Suprapubic skin (tissue), 4 donors: ENCODE measurements around the gene AOC2. TPM values are rescaled to one million over a fixed set of nuclear protein-coding genes. Genes with fewer than 3 reads are reported as not detected.
A peak's percentile ranks its signal among the peaks of the same experiment; 100 is the strongest.

ENCODE experiments used
- DNase-seq, 2 donors: peaks; one replicate each; pipeline ENCODE4 v3.0.0-alpha.2; 2019; ENCODE audit warnings: low spot score in 2 of 2
- H3K27ac ChIP-seq: fragments of 200-600 bp; sonication (generic); one replicate; pipeline ENCODE4 v1.5.1; 2019
- H3K27me3 ChIP-seq: fragments of 200-600 bp; sonication (generic); one replicate; pipeline ENCODE4 v1.5.1; 2019
- H3K36me3 ChIP-seq: fragments of 200-600 bp; sonication (generic); one replicate; pipeline ENCODE4 v1.5.1; 2019
- H3K4me1 ChIP-seq: fragments of 200-600 bp; sonication (generic); one replicate; pipeline ENCODE4 v1.5.1; 2019
- H3K4me3 ChIP-seq: fragments of 200-600 bp; sonication (generic); one replicate; pipeline ENCODE4 v1.5.1; 2019; ENCODE audit warnings: mild to moderate bottlenecking
- H3K9me3 ChIP-seq: fragments of 200-600 bp; sonication (generic); one replicate; pipeline ENCODE4 v1.5.1; 2019
- EP300 ChIP-seq: sonication (generic); formaldehyde crosslinking; IDR thresholded peaks from one replicate; pipeline ENCODE4 v1.6.1; 2017; ENCODE audit warnings: antibody characterized with exemption
- POLR2A ChIP-seq, 2 donors: fragments of 450-650 bp; IDR thresholded peaks; one replicate each; pipeline ENCODE4 v1.6.1; 2017; ENCODE audit warnings: antibody characterized with exemption in 2 of 2, mild to moderate bottlenecking in 2 of 2, moderate library complexity in 2 of 2
- POLR2AphosphoS5 ChIP-seq, 3 donors: sonication (generic); formaldehyde crosslinking; IDR thresholded peaks; one replicate each; pipeline ENCODE4 v1.6.1; 2017; ENCODE audit warnings: antibody characterized with exemption in 3 of 3
- WGBS: methylation state at CpG from one replicate; pipeline ENCODE4 v1.1.5; 2018; 5-methylcytosine and 5-hydroxymethylcytosine counted together
- total RNA-seq, 4 donors: library from RNA; depleted of rRNA; stranded (reverse); fragments of >200 nt; gene quantifications; one replicate each; pipeline ENCODE4 v1.1.0, GENCODE V29; 2016
- TF ChIP-seq, protein P1 (sequence below), 2 donors: fragments of 200-600 bp in 1 of 2; fragments of 450-650 bp in 1 of 2; sonication (generic) in 1 of 2; IDR thresholded peaks; one replicate each; pipeline ENCODE4 v1.5.1; 2016 to 2019; ENCODE audit warnings: antibody characterized with exemption in 2 of 2, mild to moderate bottlenecking in 1 of 2, moderate library complexity in 1 of 2

Gene AOC2
- total RNA-seq, 4 donors from 2014 or later, result 0.64 to 5.5 (median 2.1) TPM

DNA sequence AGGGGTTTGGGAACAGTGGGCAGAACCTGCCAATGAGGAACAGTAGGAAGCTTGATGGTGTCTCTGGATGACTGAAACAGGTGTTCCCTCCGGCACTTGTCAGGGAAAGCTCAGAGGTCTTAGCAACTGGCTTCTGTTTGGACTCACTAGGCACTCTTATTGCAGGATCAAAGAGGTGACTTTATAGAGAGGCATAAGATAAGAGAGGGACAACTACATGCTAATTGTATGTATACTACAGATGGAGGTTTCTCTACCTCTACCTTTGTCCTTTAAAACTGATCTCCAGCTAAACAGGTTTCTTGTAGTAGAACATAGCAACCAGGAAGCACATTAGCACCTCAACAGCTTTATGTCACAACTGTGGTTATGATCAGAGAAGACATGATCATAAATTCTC, 38.1 kb upstream of the AOC2 start:
- no peak for DNase-seq
- 100% methylated on average over 1 of the region's 1 CpG for WGBS
- Histone ChIP-seq H3K36me3 (peaks cover 14% of the 10 kb centered on the region), H3K27me3 (no peaks in the 10 kb centered on the region), H3K4me1 (no peaks in the 10 kb centered on the region), H3K9me3 (no peaks in the 10 kb centered on the region), H3K27ac (no peak overlapping the region), H3K4me3 (no peak overlapping the region)
- TF ChIP-seq, protein P1, sequence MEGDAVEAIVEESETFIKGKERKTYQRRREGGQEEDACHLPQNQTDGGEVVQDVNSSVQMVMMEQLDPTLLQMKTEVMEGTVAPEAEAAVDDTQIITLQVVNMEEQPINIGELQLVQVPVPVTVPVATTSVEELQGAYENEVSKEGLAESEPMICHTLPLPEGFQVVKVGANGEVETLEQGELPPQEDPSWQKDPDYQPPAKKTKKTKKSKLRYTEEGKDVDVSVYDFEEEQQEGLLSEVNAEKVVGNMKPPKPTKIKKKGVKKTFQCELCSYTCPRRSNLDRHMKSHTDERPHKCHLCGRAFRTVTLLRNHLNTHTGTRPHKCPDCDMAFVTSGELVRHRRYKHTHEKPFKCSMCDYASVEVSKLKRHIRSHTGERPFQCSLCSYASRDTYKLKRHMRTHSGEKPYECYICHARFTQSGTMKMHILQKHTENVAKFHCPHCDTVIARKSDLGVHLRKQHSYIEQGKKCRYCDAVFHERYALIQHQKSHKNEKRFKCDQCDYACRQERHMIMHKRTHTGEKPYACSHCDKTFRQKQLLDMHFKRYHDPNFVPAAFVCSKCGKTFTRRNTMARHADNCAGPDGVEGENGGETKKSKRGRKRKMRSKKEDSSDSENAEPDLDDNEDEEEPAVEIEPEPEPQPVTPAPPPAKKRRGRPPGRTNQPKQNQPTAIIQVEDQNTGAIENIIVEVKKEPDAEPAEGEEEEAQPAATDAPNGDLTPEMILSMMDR (IDR thresholded peaks at IDR 0.05), result no peak
- TF ChIP-seq EP300 (no peak), POLR2AphosphoS5 (IDR thresholded peaks at IDR 0.05) (no peak), POLR2A (IDR thresholded peaks at IDR 0.05) (no peak)

DNA sequence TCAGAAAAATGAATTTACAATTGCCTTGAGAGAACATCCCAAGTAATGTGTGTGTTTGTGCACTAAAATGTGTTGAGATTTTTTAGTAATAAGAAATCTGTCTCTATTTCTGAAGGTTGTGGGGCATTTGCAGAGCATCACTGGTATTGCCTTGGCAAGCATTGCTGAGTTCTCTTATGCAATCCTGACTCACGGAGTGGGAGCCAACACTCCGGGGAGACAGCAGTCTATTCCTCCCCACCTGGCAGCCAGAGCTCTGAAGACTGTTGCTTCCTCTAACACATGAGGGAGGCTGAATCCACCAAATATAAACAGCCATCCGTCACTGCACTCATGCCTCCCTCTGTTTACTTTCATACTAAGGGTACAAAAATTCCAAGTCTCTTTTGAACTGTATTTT, 35.1 kb upstream of the AOC2 start:
- TF ChIP-seq POLR2A (IDR thresholded peaks at IDR 0.05), result no peak
- TF ChIP-seq, protein P1 (IDR thresholded peaks at IDR 0.05), result no peak
- TF ChIP-seq EP300, result no peak
- TF ChIP-seq POLR2AphosphoS5 (IDR thresholded peaks at IDR 0.05), result no peak
- Histone ChIP-seq H3K36me3 (peaks cover 41% of the 10 kb centered on the region), H3K27ac (no peak overlapping the region), H3K4me1 (no peaks in the 10 kb centered on the region), H3K27me3 (no peaks in the 10 kb centered on the region), H3K9me3 (no peaks in the 10 kb centered on the region), H3K4me3 (no peak overlapping the region)
- 35% methylated on average over 3 of the region's 3 CpGs for WGBS
- no peak for DNase-seq

DNA sequence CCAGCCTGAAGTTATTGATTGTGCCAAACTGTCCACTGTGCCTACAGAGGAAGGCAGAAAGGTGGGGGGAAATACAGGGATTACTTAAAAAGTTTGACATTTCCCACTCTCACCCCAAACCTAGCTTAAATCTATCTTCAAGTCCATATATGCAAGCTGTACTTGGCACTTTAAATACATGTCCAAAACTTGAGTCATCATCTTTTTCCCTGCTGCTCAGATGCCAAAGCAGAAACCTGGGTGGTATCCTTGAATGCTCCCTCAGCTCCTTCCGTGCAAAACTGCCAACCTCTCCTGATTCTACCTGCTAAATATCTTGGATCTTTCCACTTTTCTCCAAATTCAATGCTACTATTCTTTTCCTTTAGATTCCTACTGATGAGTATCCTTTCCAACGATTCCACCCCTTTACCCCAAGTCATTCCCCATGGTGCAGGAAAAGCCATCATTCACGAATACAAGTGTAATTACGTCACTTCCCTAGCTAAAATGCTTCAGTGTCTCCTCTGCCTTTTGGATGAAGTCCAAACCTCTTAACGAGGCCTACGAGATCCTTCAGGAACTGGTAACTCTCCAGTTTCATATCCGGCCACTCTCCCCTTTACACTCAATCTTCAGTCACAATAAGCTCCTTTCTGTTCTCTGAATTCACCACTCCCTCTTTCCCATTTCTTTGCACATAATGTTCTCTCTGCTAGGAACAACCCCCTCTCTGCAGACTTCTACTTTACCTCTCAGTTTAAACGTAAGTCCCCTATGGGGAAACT, 29.6 kb upstream of the AOC2 start:
- Histone ChIP-seq H3K4me3 (no peak overlapping the region), H3K27me3 (no peaks in the 10 kb centered on the region), H3K4me1 (no peaks in the 10 kb centered on the region), H3K9me3 (no peaks in the 10 kb centered on the region), H3K36me3 (peaks cover 97% of the 10 kb centered on the region), H3K27ac (peak overlapping the region; percentile 24)
- DNase-seq, result no peak
- WGBS, result 68% methylated on average over 8 of the region's 8 CpGs
- TF ChIP-seq POLR2AphosphoS5 (IDR thresholded peaks at IDR 0.05) (no peak), EP300 (no peak), POLR2A (IDR thresholded peaks at IDR 0.05) (no peak)
- TF ChIP-seq, protein P1 (IDR thresholded peaks at IDR 0.05), result no peak

DNA sequence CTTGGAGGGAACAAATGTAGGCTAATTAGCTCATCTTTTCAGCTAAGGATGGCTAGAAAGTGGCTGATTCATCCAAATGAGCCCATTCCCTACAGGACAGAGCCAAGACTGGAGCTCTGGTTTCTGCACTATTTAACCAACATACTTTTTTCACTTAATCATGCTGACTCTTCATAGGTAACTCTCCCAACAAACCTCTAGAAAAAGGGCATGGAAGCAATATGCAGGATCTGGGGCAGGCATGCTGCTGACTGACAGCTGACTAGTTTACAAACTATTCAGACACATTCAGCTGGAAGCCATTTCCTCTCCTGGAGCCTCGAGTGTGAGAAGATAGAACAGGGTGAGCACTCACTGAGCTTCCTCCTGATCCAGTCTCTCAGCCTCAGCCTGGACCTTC, 26.5 kb upstream of the AOC2 start:
- no peak for TF ChIP-seq EP300
- TF ChIP-seq POLR2AphosphoS5 (IDR thresholded peaks at IDR 0.05), result no peak
- TF ChIP-seq, protein P1 (IDR thresholded peaks at IDR 0.05), result no peak
- no peak for TF ChIP-seq POLR2A (IDR thresholded peaks at IDR 0.05)
- no peak for DNase-seq
- H3K9me3 ChIP-seq, result no peaks in the 10 kb centered on the region
- H3K27ac ChIP-seq, result no peak overlapping the region
- WGBS, result 76% methylated on average over 1 of the region's 1 CpG
- no peaks in the 10 kb centered on the region for H3K27me3 ChIP-seq
- peaks cover 5% of the 10 kb centered on the region for H3K4me1 ChIP-seq
- H3K36me3 ChIP-seq, result peaks cover 92% of the 10 kb centered on the region
- H3K4me3 ChIP-seq, result no peak overlapping the region

DNA sequence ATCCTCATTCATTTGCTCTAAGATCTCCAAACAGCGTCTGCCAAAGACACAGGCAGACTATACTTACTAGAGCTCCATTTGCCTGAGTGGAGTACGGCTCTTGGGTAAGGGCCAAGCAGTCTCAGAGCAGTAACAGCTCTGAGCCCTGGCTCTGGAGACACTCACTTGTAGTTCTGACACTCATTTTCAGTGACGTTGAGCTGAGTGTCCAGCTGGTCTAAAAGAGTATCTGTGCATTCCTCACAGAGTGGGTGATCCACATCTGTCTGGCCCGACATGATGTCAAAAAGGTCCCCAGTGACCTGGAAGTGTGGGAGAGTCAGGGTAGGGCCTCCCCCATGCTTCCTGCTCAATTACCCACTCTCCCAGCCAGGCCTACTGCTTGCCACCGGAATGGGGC, 26.0 kb upstream of the AOC2 start:
- Histone ChIP-seq H3K36me3 (peaks cover 87% of the 10 kb centered on the region), H3K4me1 (peaks cover 10% of the 10 kb centered on the region), H3K27ac (no peak overlapping the region), H3K27me3 (no peaks in the 10 kb centered on the region), H3K4me3 (no peak overlapping the region), H3K9me3 (no peaks in the 10 kb centered on the region)
- WGBS, result 71% methylated on average over 3 of the region's 5 CpGs
- DNase-seq, result no peak
- no peak for TF ChIP-seq POLR2AphosphoS5 (IDR thresholded peaks at IDR 0.05)
- no peak for TF ChIP-seq POLR2A (IDR thresholded peaks at IDR 0.05)
- TF ChIP-seq, protein P1 (IDR thresholded peaks at IDR 0.05), result no peak
- no peak for TF ChIP-seq EP300
